Heart left ventricle (tissue), 13 donors: Measurements from ENCODE around the gene MAP4K4.

Source experiments
- CTCF ChIP-seq, 12 donors: fragments of 200-600 bp; sonication (generic) in 4 of 12; IDR thresholded peaks; one replicate each; pipeline versions ENCODE4 v1.5.0 to v1.8.0; 2018 to 2022; ENCODE audit warnings: antibody characterized with exemption in 12 of 12, mild to moderate bottlenecking in 5 of 12
- POLR2A ChIP-seq, 2 donors: fragments of 450-650 bp; IDR thresholded peaks; one replicate each; pipeline ENCODE4 v1.6.1; 2017; ENCODE audit warnings: antibody characterized with exemption in 2 of 2, mild to moderate bottlenecking in 2 of 2, moderate library complexity in 2 of 2
- donor health status: ischemic (EF 13 %, LVEDD 7.1; RV severe dilation, severe dysfunction).
- donor health status: DM: no; HTN: yes; CAD: no.
- donor health status: DM: no; HTN: no; CAD: no.
- donor health status: ischemic (EF 25% LVEDD 6.9; RV normal size, moderate dysfunction).
- donor health status: ischemic (EF 25% LVEDD 5.7; RV mildly dilated, moderate dysfunction).
- donor health status: ischemic (EF 35%, LVEDD 5.7; RV mildly dilated, moderate dysfunction).
- donor health status: nonischemic (EF 11% LVEDD 7.7; RV severe dilation, severe dysfunction).
- donor health status: DM: yes; HTN: yes; CAD: no.
- donor health status: PGD.
- donor health status: ischemic (EF 29% LVEDD 5.4; RV normal size, mild dysfunction).
- donor health status: nonischemic (EF 23%, LVEDD 6.1; RV moderate dilation, normal function).

- no peak for TF ChIP-seq POLR2A (IDR thresholded peaks at IDR 0.05)
- TF ChIP-seq CTCF (IDR thresholded peaks at IDR 0.05) = no peak
Observed at GRCh38 chr2:101775092-101775491, 77.6 kb downstream of the MAP4K4 start.
